GM21717 (cell line): ENCODE data around the gene FBN3.

Experiments used
- ATAC-seq: cut with Tn5 transposase; IDR thresholded peaks from one replicate; pipeline ENCODE4 v1.9.1; 2021; ENCODE audit warnings: mild to moderate bottlenecking, moderate library complexity; ENCODE audit not compliant: unreplicated experiment

Gene FBN3

DNA sequence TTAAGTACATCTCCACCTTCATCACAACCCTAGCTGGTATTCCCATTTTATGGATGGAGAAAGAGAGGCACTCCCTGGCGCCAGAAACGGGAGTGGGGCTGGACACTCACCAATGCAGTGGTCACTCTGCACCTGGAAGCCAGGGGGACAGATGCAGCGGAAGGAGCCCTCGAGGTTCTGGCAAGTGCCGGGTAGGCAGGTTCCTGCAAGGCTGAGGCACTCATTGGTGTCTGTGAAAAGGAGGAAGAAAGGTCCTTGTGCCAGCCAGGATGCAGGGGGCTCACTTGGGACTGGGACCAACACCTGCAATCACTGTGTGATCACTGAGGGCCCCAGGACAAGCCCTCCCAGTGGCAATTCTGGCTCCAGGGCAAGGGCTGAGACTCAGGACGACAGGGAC lies 55.1 kb downstream of the FBN3 start:
- no peak for ATAC-seq

DNA sequence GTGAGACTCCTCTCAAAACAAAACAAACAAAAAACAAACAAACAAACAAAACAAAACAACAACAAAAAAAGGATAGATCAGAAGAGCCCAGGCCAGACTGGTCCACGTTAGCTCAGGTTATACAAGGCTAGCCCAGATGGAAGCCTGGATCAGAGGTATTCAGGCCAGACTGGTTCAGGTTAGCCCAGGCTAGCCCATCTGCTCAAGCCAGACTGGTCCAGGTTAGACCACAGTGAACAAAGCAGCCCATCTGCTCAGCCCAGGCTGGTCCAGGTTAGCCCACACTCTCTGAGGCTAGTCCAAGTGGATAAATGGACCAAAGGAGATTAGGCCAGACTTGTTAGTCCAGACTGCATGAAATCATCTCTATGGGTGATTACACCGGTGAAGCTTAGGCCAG lies 55.7 kb downstream of the FBN3 start:
- no peak for ATAC-seq

GRCh38 chr19:8090950-8091349 lies 58.4 kb downstream of the FBN3 start:
- ATAC-seq, result no peak

DNA sequence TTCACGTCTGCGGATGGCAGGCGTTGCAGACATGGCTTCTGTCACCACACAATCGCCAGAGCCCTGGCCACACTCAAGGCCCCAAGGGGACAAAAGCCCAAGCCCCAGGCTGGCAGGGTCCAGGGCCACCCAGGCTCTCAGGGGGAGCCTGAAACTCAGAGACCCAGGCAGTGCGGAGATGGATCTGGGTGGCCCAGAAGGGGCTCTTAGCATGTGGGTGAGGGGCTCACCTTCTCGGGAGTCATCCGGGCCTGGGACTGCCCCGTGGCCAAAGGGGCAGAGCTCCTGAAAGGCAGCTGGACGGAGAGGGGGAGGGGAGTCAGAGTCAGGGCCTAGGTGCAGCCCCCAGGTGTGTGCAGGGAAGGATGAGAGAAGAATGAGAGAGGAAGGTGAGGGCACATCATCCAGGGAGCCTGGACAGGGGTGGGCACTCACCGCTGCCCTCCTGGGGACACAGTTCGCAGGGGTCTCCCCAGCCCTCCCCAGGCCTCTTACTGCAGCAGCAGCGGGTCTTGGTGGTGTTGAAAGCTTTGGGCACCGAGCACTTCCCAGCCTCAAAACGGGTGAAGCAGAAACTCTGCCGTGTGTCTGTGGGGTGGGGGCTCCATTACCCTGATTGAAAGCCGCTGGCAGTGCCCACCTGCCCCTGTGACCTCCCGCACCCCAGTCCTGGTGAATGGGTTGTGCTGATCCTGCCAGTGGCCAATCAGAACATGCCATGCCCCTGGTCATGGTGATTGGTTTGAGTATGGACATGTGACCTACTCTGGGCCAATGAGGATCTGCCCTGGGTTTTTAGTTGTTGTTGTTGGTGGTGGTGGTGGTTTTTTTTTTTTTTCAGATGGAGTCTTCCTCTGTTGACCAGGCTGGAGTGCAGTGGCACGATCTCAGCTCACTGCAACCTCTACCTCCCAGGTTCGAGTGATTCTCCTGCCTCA lies 59.5 kb downstream of the FBN3 start:
- ATAC-seq, result no peak

- no peak for ATAC-seq
These were observed 60.4 kb downstream of the FBN3 start for GRCh38 chr19:8088752-8089663.

GRCh38 chr19:8087876-8088275 lies 61.5 kb downstream of the FBN3 start:
- no peak for ATAC-seq

GRCh38 chr19:8086849-8087248 lies 62.5 kb downstream of the FBN3 start:
- no peak for ATAC-seq

DNA sequence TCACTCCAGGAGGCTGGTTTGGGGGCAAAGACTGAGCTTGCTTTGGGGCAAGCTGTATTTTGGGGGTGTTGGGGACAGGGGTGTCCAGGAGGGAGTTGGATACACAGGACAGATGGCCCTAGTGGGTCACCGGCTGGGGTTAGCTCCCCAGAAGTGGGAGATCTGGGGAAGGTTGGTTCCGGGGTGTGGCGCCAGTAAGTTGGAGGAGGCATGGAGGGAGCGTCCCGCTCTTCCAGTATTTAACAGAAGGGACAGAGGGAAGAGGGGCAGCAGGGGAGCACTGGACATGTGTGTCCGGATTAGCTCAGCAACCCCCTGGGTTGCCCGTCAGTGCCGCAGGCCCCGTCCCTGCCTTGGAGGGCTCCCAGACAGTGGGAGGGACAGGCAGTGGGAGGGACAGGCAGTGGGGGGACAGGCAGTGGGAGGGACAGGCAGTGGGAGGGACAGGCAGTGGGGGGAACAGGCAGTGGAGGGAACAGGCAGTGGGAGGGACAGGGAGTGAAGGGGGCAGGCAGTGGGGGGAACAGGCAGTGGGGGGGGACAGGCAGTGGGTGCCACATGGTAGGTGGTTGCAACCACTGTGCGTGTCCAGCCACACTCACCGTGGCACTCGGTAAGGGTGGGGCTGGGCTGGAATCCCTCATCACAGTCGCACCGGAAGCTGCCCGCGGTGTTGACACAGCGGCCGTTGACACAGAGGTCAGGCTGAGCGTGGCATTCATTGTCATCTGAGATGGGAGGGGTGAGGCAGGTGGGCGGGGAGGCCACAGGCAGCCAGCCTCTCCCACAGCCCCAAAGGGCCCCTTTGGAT lies 63.6 kb downstream of the FBN3 start:
- ATAC-seq, result no peak

DNA sequence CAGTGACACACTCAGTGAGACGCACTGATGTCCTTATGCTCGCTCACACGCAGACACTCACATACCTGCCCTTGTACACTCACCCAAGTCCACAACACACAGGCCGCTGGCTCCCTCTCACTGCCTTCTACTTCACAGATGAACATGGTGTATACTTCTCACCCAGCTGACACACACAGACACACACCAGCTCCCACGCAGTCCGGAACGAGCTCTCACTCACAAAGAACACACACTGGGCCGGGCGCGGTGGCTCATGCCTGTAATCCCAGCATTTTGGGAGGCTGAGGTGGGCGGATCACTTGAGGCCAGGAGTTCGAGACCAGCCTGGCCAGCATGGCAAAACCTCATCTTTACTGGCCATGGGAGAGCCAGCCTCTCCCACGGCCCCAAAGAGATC lies 65.2 kb downstream of the FBN3 start:
- ATAC-seq, result no peak

DNA sequence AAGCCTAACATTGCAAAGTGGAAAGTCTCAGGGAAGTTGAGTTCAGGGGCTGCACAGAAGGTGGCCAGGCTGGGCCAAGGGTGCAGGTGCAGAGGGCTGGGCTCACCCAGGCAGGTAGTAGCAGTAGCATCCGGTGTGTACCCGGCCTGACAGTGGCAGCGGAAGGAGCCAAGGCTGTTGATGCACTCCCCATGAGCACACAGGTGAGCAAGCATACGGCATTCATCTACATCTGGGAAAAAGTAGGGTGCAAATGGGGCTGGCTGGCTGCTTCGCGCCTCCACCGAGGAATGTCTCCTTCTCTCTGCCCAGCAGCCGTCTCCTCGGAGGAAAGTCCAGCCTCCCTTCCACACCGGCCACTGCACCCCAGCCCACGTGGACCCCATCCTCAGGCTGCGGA lies 66.3 kb downstream of the FBN3 start:
- no peak for ATAC-seq

- ATAC-seq, result no peak
These were observed 67.5 kb downstream of the FBN3 start for GRCh38 chr19:8081569-8082550.

GRCh38 chr19:8080832-8081231 lies 68.6 kb downstream of the FBN3 start:
- no peak for ATAC-seq

GRCh38 chr19:8079988-8080387 lies 69.4 kb downstream of the FBN3 start:
- no peak for ATAC-seq

DNA sequence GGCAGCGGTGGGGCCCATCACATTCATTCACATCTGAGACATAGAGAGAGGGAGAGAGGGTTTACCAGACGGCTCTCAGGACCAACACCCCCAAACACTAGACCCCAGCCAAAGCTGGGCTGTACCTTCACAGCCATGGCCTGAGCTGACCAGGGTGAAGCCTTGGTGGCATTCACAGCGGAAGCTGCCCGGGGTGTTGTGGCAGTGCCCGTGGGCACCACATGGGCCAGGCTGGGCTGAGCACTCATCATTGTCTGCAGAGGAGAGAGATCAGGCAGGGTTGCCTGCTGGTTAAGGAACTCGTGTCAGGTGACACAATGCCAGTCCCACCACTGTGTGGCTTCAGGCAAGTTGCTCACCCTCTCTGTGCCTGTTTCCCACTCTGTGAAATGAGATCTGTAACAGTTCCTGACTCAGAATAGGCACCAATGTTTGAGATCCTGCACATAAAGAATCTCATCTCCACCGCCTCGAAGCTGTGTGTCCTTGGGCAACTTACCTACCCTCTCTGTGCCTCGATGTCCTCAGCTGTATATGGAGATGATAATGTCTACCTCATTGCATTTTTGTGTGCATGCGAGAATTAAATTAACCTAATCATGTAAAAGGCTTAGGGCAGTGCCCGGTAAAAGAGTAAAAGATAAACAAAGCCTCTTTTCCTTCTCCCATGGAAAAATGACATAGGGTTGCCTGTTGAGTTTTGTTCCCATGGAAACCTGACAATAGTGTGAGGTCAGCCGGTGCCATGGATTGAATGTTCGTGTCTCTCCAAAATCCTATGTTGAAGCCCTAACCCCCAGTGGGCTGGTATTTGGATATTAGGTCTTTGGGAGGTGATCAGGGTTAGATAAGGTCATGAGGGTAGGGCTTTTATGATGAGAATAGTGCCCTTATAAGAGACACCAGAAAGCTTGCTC lies 74.0 kb downstream of the FBN3 start:
- no peak for ATAC-seq

DNA sequence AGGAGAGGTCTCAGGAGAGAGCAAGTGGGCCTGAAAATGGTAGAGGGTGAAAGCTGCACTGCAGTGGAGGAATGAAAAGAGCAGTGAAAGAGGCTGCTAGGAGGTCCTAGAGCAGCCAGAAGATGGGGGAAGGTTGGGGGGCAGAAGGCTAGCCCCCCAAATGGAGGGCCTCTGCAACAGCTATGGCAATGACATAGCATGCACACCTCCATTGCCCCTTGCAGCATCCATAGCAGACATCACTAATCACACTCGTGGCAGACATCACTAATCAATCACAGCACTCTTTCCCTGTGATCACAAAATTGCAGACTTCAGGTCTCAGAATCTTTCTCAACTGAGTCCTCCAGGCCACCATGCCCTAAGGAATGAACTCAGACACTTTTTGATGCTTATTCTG lies 74.9 kb downstream of the FBN3 start:
- no peak for ATAC-seq

DNA sequence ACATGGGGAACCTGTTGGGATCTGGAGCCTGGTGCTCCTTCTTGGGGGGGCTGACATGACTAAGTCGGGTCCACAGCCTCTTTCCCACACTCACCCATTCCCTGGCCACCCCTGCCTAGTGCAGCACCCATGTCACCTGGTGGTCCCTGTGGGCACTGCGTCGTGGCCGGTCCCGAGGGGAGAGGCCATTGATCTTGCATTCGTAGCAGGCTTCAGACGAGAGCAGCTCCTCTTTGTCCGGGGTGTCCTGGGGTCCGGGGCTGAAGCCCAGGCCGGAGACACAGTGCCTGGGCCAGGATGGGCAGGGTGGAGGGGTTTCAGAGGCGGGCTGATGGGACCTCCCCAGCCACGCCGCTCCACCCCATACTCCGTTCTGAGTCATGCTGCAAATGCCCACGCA lies 77.5 kb downstream of the FBN3 start:
- ATAC-seq, result no peak

DNA sequence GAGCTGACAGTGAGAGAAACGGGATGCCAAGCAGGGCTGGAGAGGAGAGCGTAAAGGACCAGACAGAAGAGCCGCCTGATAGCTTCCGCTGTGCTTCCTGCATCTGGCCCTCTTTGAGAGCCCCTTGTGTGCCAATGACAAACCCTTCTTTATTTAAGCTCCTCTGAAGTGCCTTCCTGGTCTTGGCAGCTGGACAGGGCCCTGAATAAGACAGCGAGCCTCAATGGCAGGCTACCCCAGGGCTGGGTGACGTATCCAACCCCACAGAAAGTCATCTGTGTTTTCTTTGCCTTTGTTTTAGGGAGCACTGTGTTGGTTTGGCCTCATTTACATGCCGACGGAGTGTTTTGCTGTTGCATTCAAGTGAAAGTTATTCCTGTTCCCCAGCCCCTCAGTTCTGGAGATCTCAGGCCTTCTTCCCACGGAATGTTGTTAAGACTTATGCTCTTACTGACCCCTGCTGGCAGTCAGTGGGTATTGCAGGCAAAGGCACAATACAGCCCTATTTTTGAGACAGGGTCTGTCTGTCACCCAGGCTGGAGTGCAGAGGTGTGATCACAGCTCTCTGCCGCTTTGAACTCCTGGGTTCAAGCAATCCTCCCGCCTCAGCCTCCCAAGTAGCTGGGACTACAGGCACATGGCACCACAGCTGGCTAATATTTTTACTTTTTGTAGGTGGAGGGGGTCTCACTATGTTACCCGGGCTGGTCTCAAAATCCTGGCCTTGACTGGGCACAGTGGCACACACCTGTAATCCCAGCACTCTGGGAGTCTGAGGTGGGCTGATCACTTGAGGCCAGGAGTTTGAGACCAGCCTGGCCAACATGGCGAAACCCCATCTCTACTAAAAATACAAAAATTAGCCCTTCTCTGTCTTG lies 80.1 kb downstream of the FBN3 start:
- no peak for ATAC-seq

DNA sequence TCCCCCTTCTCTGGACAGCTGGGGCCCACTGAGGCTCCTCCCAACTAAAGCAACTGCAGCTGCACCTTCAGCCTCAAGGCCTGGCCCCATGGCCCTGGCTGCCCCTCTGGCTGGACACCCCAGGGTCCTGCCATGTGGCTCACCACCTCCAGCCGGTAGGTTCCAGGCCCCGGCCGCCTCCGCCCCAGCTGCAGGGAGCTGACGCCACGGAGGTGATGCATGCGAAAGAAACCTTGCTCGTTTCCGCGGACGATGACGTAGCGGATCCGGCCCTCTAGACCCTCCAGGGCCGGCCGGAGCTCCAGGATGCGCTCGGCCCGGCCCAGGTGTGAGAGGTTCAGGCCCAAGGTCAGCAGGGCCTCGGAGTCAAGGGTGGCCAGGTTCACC lies 83.5 kb downstream of the FBN3 start:
- no peak for ATAC-seq
